OCI-LY1 (cell line): ENCODE results near the gene MRPL24.

Experiments used
- CTCF ChIP-seq: fragments of 200-600 bp; sonication (generic), shearing (Covaris generic); IDR thresholded peaks from 2 replicates; pipeline ENCODE4 v1.5.1; 2017; ENCODE audit warnings: mild to moderate bottlenecking, antibody characterized with exemption, low read length, moderate library complexity, mixed read lengths
- EZH2 ChIP-seq: fragments of 200-600 bp; sonication (generic), shearing (Covaris generic); IDR thresholded peaks from 2 replicates; pipeline ENCODE4 v1.8.0; 2017; ENCODE audit warnings: borderline replicate concordance, mixed run types, mild to moderate bottlenecking, antibody characterized with exemption, low read length, moderate library complexity, mixed read lengths

- TF ChIP-seq CTCF (no peak), EZH2 (no peak)
Observed at GRCh38 chr1:156756355-156756754, 15.5 kb upstream of the MRPL24 start.
